HepG2 (cell line): ENCODE results near the gene FAIM2. TPM values are rescaled to one million over a fixed set of nuclear protein-coding genes. Genes with fewer than 3 reads are reported as not detected.

ENCODE experiments used
- ATAC-seq: fragments of 200-7000 bp; cut with Tn5 transposase; 3 replicates; pipeline ENCODE4 v1.9.1; 2020; ENCODE audit warnings: mild to moderate bottlenecking, moderate library complexity
- BruUV-seq: library from RNA; stranded (reverse); fragments of 400-500 nt; replicated peaks from 2 replicates; lab custom pipeline; 2021; lab: Mats Ljungman, UMichigan
- CTCF ChIA-PET: fragments of 300-600 bp; formaldehyde crosslinking; extraction: SDS; loops from one replicate; lab custom pipeline; 2021; ENCODE audit warnings: low total read pairs, inconsistent platforms, low intra/inter-chr PET ratio; lab: Yijun Ruan, JAX
- POLR2A ChIA-PET: fragments of 350-600 bp; sonication (Branson Sonifier 250); formaldehyde crosslinking; loops from one replicate; lab custom pipeline; 2020; ENCODE audit warnings: antibody characterized with exemption, inconsistent platforms; lab: Yijun Ruan, JAX
- DNase-seq: peaks from one replicate; pipeline ENCODE4 v3.0.0-alpha.2; 2015; ENCODE audit warnings: low spot score
- FAIRE-seq: peaks from 3 replicates; lab custom pipeline; 2011; peaks lifted over from hg19 to GRCh38; lab: Jason Lieb, UNC
- H2AFZ ChIP-seq: one replicate; pipeline ENCODE4 v1.6.1; 2011; ENCODE audit warnings: low read length, inconsistent platforms
- H3K27ac ChIP-seq: fragments of 300-600 bp; 3 replicates; pipeline ENCODE4 v1.8.0; 2011; ENCODE audit warnings: mixed run types, mild to moderate bottlenecking, mixed read lengths, low read length, inconsistent platforms; ENCODE audit not compliant: insufficient read depth; ENCODE audit errors: extremely low read length
- H3K27me3 ChIP-seq, 2 experiments: fragments of 200-600 bp in 1 of 2; 2 replicates in 1 of 2; 3 replicates in 1 of 2; pipeline versions ENCODE4 v1.6.0 to v1.8.0; 2011; ENCODE audit warnings: low read length in 2 of 2, mild to moderate bottlenecking in 2 of 2, moderate library complexity in 2 of 2, inconsistent platforms in 1 of 2; ENCODE audit not compliant: insufficient read depth in 2 of 2, control insufficient read depth in 1 of 2
- H3K36me3 ChIP-seq, 2 experiments: fragments of 200-600 bp in 1 of 2; replicated peaks in 1 of 2; 2 replicates in 1 of 2; 3 replicates in 1 of 2; pipeline versions ENCODE4 v1.5.1 to v1.8.0; 2011; ENCODE audit warnings: low read length in 2 of 2, inconsistent platforms in 1 of 2; ENCODE audit not compliant: insufficient read depth in 2 of 2, control insufficient read depth in 1 of 2
- H3K4me1 ChIP-seq: 2 replicates; pipeline ENCODE4 v1.5.1; 2012; ENCODE audit warnings: low read length, inconsistent platforms; ENCODE audit not compliant: insufficient read depth
- H3K4me2 ChIP-seq: 2 replicates; pipeline ENCODE4 v1.6.0; 2011; ENCODE audit warnings: low read depth, low read length, inconsistent platforms
- H3K4me3 ChIP-seq, 3 experiments: fragments of 200-600 bp in 1 of 3; sonication (generic), shearing (Covaris generic) in 1 of 3; replicated peaks in 1 of 3; 2 replicates each; pipeline ENCODE4 v1.5.1; 2011 to 2016; ENCODE audit warnings: low read length in 3 of 3, inconsistent platforms in 2 of 3, low read depth in 2 of 3, mild to moderate bottlenecking in 2 of 3, control low read depth in 1 of 3, mixed read lengths in 1 of 3; ENCODE audit not compliant: insufficient read depth in 1 of 3
- H3K79me2 ChIP-seq: one replicate; pipeline ENCODE4 v1.6.1; 2011; ENCODE audit warnings: low read length, inconsistent platforms; ENCODE audit not compliant: insufficient read depth
- H3K9ac ChIP-seq: 2 replicates; pipeline ENCODE4 v1.6.0; 2011; ENCODE audit warnings: mild to moderate bottlenecking, low read depth, low read length, inconsistent platforms; ENCODE audit not compliant: insufficient read depth
- H3K9me3 ChIP-seq: 2 replicates; pipeline ENCODE4 v1.5.1; 2012; ENCODE audit warnings: mild to moderate bottlenecking, low read length
- H4K20me1 ChIP-seq: 2 replicates; pipeline ENCODE4 v1.6.0; 2011; ENCODE audit warnings: inconsistent platforms, mild to moderate bottlenecking, low read length, moderate library complexity; ENCODE audit not compliant: insufficient read depth
- FLYWCH1 ChIP-seq: sonication (generic); formaldehyde crosslinking; IDR thresholded peaks from 2 replicates; pipeline ENCODE4 v1.8.1; 2023; ENCODE audit warnings: mild to moderate bottlenecking, missing genetic modification reagents
- FOXA1 ChIP-seq, 2 experiments: fragments of 450-650 bp in 1 of 2; sonication (generic) in 1 of 2; formaldehyde crosslinking in 1 of 2; IDR thresholded peaks; 2 replicates each; pipeline versions ENCODE4 v1.4.0 to v1.6.1; 2016 to 2020; ENCODE audit warnings: missing genetic modification reagents in 1 of 2
- GABPA ChIP-seq, 2 experiments: IDR thresholded peaks; 2 replicates each; pipeline ENCODE4 v1.6.1; 2011 to 2016; ENCODE audit warnings: low read depth in 2 of 2, low read length in 1 of 2, missing biosample characterization in 1 of 2, missing genetic modification characterization in 1 of 2
- SALL1 ChIP-seq: sonication (generic); formaldehyde crosslinking; IDR thresholded peaks from 2 replicates; pipeline ENCODE4 v1.8.0; 2022; ENCODE audit warnings: mild to moderate bottlenecking, missing genetic modification reagents
- SOX13 ChIP-seq, 3 experiments: fragments of 450-650 bp in 1 of 3; sonication (generic) in 1 of 3; formaldehyde crosslinking in 1 of 3; IDR thresholded peaks in 2 of 3; conservative IDR thresholded peaks in 1 of 3; 2 replicates each; pipeline versions ENCODE4 v1.5.0 to v1.6.1; 2016 to 2020; ENCODE audit warnings: antibody characterized with exemption in 1 of 3, mild to moderate bottlenecking in 1 of 3, missing compliant biosample characterization in 1 of 3, missing genetic modification reagents in 1 of 3, moderate library complexity in 1 of 3
- ZFP62 ChIP-seq: sonication (generic); formaldehyde crosslinking; IDR thresholded peaks from 2 replicates; pipeline ENCODE4 v1.4.0; 2020; ENCODE audit warnings: missing genetic modification reagents
- ZNF768 ChIP-seq: sonication (generic); formaldehyde crosslinking; IDR thresholded peaks from 2 replicates; pipeline ENCODE4 v1.4.0; 2020; ENCODE audit warnings: missing genetic modification reagents
- ZSCAN31 ChIP-seq: sonication (generic); formaldehyde crosslinking; IDR thresholded peaks from 2 replicates; pipeline ENCODE4 v1.5.0; 2020; ENCODE audit warnings: low read depth, mild to moderate bottlenecking, missing genetic modification reagents
- WGBS: methylation state at CpG from one replicate; pipeline ENCODE4 v1.1.6; 2017; ENCODE audit warnings: low lambda C conversion rate; 5-methylcytosine and 5-hydroxymethylcytosine counted together
- in situ Hi-C: cut with HindIII; loops from 2 replicates; pipeline ENCODE4 v1.10.0; 2017; ENCODE audit warnings: low pct_unique_long_range_greater_than_20kb; ENCODE audit not compliant: extremely low pct_ligation_motif_present
- intact Hi-C: fragments of 100-400 bp; cut with micrococcal nuclease; formaldehyde crosslinking; loops from one replicate; pipeline ENCODE4 v1.10.0; 2022; ENCODE audit not compliant: unreplicated experiment
- polyA plus RNA-seq, 8 experiments: library from polyadenylated mRNA; depleted of rRNA in 3 of 8; stranded (reverse) in 7 of 8; unstranded in 1 of 8; fragments of >200 nt; fragmentation: Illumina TruSeq in 4 of 8; extraction: Trizol in 4 of 8; gene quantifications; 2 replicates each; pipeline versions ENCODE4 v1.2.1 to v1.2.3, GENCODE V29; 2011 to 2016; ENCODE audit warnings: low read depth in 4 of 8, missing spikeins in 1 of 8, mixed read lengths in 1 of 8; ENCODE audit not compliant: insufficient read depth in 1 of 8
- total RNA-seq, 5 experiments: library from RNA; depleted of rRNA; stranded (reverse); fragments of >200 nt; fragmentation: Illumina TruSeq; extraction: Trizol; gene quantifications; 2 replicates each; pipeline ENCODE4 v1.2.3, GENCODE V29; 2016; ENCODE audit warnings: low read depth in 1 of 5
- TF ChIP-seq, protein P1 (sequence below): sonication (generic); formaldehyde crosslinking; conservative IDR thresholded peaks from 2 replicates; pipeline ENCODE4 v1.4.0; 2020; ENCODE audit warnings: missing genetic modification reagents
- TF ChIP-seq, protein P2 (sequence below): IDR thresholded peaks from 2 replicates; pipeline ENCODE4 v1.4.0; 2020; ENCODE audit warnings: mild to moderate bottlenecking, missing genetic modification reagents
- TF ChIP-seq, protein P3 (sequence below): sonication (generic); formaldehyde crosslinking; IDR thresholded peaks from 2 replicates; pipeline ENCODE4 v1.4.0; 2020; ENCODE audit warnings: mild to moderate bottlenecking, missing genetic modification reagents, borderline replicate concordance

FAIM2 gene
- total and polyA plus RNA-seq, 2 of the 13 experiments (the other 11 are each of a cell fraction or from before 2014, with no cell fraction given): not detected

DNA sequence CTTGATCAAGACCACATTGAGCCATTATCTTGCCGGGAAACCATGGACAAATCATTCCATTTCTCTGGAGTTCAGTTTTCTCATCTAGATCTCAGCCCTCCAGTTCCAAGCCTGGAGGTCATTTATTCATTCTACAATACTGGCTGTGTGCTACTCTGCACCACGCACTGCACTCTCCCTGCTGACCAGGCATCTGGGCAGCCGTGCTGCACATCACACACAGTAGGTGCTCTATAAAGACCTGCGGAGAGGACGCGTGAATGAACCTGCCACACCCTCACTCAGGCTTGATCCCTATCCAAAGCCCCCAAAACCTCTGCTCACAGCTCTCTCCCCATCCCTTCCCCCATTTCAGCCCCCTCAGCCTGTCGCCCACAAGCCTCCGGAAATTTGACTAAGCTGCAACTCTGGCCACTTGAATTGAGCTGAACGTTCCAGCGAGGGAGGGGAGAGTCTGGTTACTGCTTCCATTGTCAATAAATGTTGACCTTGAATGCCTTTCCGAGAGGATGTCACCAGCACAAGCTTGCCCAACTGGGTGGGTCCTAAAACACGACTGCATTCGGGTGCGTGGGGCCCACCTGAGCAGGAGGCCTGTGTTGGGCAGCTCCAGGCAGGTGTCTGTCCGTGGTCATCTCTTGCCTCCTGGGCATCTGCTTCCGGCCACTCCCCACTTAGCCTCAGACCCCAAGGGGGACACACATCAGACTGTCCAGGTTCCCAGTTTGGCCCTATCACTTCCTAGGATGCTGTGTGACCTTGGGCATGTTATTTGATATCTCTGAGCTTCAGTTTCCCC lies 17.8 kb downstream of the FAIM2 start:
- ATAC-seq: peak; percentile 39
- Histone ChIP-seq H3K9me3 (no peaks in the 10 kb centered on the region), H3K79me2 (no peaks in the 10 kb centered on the region), H2AFZ (no peak overlapping the region), H3K27me3 (peaks cover 8 to 68% of the 10 kb centered on the region in 2 experiments; a peak in 3 of 5 replicates), H3K4me3 (no peak overlapping the region; a peak in 1 of 6 replicates), H3K27ac (no peak overlapping the region), H3K4me2 (peak overlapping the region; percentile 19; the same call in 1 of the 2 replicates), H3K4me1 (peaks cover 50% of the 10 kb centered on the region), H4K20me1 (no peaks in the 10 kb centered on the region), H3K36me3 (no peaks in the 10 kb centered on the region), H3K9ac (no peak overlapping the region)
- ChIA-PET CTCF (no interaction called here), POLR2A (interaction anchor here (0.6 kb wide), 1 partner anchor 60 kb away, joined by 4 read pairs; no protein-coding TSS in a partner anchor)
- in situ Hi-C loops: no loop called here
- WGBS: 28% methylated on average over 9 of the region's 16 CpGs
- DNase-seq: peak; percentile 47
- BruUV-seq: no TSS peak
- intact Hi-C loops: no loop called here
- FAIRE-seq: peak; percentile 26
- TF ChIP-seq FOXA1 (IDR thresholded peaks at IDR 0.05): no peak
- peak; percentile 66 for TF ChIP-seq FOXA1 (CRISPR knock-in tag; IDR thresholded peaks at IDR 0.05)
- no peak; the same call in 1 of the 2 replicates for TF ChIP-seq SALL1 (CRISPR knock-in tag)
- TF ChIP-seq ZSCAN31 (CRISPR knock-in tag): no peak
- TF ChIP-seq ZNF768 (CRISPR knock-in tag): peak; percentile 79; the same call in 1 of the 2 replicates
- TF ChIP-seq, protein P1, sequence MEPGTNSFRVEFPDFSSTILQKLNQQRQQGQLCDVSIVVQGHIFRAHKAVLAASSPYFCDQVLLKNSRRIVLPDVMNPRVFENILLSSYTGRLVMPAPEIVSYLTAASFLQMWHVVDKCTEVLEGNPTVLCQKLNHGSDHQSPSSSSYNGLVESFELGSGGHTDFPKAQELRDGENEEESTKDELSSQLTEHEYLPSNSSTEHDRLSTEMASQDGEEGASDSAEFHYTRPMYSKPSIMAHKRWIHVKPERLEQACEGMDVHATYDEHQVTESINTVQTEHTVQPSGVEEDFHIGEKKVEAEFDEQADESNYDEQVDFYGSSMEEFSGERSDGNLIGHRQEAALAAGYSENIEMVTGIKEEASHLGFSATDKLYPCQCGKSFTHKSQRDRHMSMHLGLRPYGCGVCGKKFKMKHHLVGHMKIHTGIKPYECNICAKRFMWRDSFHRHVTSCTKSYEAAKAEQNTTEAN (CRISPR knock-in tag): no peak
- TF ChIP-seq, protein P2, sequence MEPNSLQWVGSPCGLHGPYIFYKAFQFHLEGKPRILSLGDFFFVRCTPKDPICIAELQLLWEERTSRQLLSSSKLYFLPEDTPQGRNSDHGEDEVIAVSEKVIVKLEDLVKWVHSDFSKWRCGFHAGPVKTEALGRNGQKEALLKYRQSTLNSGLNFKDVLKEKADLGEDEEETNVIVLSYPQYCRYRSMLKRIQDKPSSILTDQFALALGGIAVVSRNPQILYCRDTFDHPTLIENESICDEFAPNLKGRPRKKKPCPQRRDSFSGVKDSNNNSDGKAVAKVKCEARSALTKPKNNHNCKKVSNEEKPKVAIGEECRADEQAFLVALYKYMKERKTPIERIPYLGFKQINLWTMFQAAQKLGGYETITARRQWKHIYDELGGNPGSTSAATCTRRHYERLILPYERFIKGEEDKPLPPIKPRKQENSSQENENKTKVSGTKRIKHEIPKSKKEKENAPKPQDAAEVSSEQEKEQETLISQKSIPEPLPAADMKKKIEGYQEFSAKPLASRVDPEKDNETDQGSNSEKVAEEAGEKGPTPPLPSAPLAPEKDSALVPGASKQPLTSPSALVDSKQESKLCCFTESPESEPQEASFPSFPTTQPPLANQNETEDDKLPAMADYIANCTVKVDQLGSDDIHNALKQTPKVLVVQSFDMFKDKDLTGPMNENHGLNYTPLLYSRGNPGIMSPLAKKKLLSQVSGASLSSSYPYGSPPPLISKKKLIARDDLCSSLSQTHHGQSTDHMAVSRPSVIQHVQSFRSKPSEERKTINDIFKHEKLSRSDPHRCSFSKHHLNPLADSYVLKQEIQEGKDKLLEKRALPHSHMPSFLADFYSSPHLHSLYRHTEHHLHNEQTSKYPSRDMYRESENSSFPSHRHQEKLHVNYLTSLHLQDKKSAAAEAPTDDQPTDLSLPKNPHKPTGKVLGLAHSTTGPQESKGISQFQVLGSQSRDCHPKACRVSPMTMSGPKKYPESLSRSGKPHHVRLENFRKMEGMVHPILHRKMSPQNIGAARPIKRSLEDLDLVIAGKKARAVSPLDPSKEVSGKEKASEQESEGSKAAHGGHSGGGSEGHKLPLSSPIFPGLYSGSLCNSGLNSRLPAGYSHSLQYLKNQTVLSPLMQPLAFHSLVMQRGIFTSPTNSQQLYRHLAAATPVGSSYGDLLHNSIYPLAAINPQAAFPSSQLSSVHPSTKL: peak; percentile 28; the same call in 1 of the 2 replicates
- TF ChIP-seq GABPA (IDR thresholded peaks at IDR 0.05; ENCODE audit: low read depth, low read length): no peak
- no peak for TF ChIP-seq GABPA (CRISPR knock-in tag; IDR thresholded peaks at IDR 0.05; ENCODE audit: low read depth)
- TF ChIP-seq FLYWCH1: no peak
- TF ChIP-seq SOX13 (IDR thresholded peaks at IDR 0.05): no peak
- TF ChIP-seq SOX13 (CRISPR knock-in tag; conservative IDR thresholded peaks at IDR 0.05 in 1 of 2, IDR thresholded peaks at IDR 0.05 in 1 of 2): peak in 1 of 2 experiments; percentile 34; a peak in 1 of 4 replicates
- TF ChIP-seq, protein P3, sequence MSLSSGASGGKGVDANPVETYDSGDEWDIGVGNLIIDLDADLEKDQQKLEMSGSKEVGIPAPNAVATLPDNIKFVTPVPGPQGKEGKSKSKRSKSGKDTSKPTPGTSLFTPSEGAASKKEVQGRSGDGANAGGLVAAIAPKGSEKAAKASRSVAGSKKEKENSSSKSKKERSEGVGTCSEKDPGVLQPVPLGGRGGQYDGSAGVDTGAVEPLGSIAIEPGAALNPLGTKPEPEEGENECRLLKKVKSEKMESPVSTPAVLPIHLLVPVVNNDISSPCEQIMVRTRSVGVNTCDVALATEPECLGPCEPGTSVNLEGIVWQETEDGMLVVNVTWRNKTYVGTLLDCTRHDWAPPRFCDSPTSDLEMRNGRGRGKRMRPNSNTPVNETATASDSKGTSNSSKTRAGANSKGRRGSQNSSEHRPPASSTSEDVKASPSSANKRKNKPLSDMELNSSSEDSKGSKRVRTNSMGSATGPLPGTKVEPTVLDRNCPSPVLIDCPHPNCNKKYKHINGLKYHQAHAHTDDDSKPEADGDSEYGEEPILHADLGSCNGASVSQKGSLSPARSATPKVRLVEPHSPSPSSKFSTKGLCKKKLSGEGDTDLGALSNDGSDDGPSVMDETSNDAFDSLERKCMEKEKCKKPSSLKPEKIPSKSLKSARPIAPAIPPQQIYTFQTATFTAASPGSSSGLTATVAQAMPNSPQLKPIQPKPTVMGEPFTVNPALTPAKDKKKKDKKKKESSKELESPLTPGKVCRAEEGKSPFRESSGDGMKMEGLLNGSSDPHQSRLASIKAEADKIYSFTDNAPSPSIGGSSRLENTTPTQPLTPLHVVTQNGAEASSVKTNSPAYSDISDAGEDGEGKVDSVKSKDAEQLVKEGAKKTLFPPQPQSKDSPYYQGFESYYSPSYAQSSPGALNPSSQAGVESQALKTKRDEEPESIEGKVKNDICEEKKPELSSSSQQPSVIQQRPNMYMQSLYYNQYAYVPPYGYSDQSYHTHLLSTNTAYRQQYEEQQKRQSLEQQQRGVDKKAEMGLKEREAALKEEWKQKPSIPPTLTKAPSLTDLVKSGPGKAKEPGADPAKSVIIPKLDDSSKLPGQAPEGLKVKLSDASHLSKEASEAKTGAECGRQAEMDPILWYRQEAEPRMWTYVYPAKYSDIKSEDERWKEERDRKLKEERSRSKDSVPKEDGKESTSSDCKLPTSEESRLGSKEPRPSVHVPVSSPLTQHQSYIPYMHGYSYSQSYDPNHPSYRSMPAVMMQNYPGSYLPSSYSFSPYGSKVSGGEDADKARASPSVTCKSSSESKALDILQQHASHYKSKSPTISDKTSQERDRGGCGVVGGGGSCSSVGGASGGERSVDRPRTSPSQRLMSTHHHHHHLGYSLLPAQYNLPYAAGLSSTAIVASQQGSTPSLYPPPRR (CRISPR knock-in tag): no peak
- no peak for TF ChIP-seq ZFP62 (CRISPR knock-in tag)
